ENCODE data around the gene GEMIN4. TPM values are rescaled to one million over a fixed set of nuclear protein-coding genes. Genes with fewer than 3 reads are reported as not detected.

Gene GEMIN4
- total RNA-seq, 1 donor from 2014 or later: 15.6 TPM

DNA sequence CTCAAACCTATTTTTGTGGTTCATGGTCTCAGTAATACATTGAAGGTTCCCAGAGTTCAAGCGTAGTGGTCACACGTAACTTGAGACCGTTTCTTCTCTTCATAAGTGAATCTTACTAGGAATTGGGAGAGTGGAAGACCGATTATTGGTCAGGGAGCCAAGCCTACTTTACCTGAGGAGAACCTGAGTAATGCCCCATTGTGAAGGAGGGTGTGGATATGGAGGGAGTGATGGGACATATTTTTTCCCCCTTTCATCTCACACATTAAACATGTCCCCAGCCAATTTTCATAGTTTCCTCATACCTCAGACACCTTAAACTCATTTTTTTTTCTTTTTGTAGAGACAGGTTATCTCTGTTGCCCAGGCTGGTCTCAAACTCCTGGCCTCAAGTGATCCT lies 8.9 kb downstream of the GEMIN4 start:
- H4K20me1 ChIP-seq (ENCODE audit: low read depth): peaks cover 41% of the 10 kb centered on the region
- peaks cover 4% of the 10 kb centered on the region for H3K9me3 Mint-ChIP-seq
- TF ChIP-seq EZH2 (IDR thresholded peaks at IDR 0.05) (no peak), EZH2phosphoT487 (IDR thresholded peaks at IDR 0.05) (no peak)
- TF ChIP-seq, protein P1, sequence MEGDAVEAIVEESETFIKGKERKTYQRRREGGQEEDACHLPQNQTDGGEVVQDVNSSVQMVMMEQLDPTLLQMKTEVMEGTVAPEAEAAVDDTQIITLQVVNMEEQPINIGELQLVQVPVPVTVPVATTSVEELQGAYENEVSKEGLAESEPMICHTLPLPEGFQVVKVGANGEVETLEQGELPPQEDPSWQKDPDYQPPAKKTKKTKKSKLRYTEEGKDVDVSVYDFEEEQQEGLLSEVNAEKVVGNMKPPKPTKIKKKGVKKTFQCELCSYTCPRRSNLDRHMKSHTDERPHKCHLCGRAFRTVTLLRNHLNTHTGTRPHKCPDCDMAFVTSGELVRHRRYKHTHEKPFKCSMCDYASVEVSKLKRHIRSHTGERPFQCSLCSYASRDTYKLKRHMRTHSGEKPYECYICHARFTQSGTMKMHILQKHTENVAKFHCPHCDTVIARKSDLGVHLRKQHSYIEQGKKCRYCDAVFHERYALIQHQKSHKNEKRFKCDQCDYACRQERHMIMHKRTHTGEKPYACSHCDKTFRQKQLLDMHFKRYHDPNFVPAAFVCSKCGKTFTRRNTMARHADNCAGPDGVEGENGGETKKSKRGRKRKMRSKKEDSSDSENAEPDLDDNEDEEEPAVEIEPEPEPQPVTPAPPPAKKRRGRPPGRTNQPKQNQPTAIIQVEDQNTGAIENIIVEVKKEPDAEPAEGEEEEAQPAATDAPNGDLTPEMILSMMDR (IDR thresholded peaks at IDR 0.05): no peak
- no peak overlapping the region for H3K4me2 ChIP-seq
- peaks cover 62% of the 10 kb centered on the region for H3K36me3 Mint-ChIP-seq
- no peak overlapping the region for H3K4me3 ChIP-seq
- no peaks in the 10 kb centered on the region for H3K27me3 ChIP-seq
- no peak for DNase-seq (ENCODE audit: low spot score)
- no peak overlapping the region for H3K9ac ChIP-seq
- no peaks in the 10 kb centered on the region for H3K4me1 Mint-ChIP-seq
- H3K27ac Mint-ChIP-seq: peak overlapping the region; percentile 74
- no peak overlapping the region for H3K4me3 Mint-ChIP-seq
- H3K9me3 ChIP-seq (ENCODE audit: low read depth): no peaks in the 10 kb centered on the region
- H3F3A ChIP-seq (ENCODE audit: low read depth): no peaks in the 10 kb centered on the region
- peaks cover 6% of the 10 kb centered on the region for H3K36me3 ChIP-seq
- no peaks in the 10 kb centered on the region for H3K4me1 ChIP-seq
- H3K27ac ChIP-seq: no peak overlapping the region
- H2AFZ ChIP-seq (replicated peaks): no peak overlapping the region
- peaks cover 47% of the 10 kb centered on the region for H3K79me2 ChIP-seq (ENCODE audit: low read depth)
- H3K27me3 Mint-ChIP-seq (ENCODE audit: insufficient read depth, low read depth): peaks cover 5% of the 10 kb centered on the region

DNA sequence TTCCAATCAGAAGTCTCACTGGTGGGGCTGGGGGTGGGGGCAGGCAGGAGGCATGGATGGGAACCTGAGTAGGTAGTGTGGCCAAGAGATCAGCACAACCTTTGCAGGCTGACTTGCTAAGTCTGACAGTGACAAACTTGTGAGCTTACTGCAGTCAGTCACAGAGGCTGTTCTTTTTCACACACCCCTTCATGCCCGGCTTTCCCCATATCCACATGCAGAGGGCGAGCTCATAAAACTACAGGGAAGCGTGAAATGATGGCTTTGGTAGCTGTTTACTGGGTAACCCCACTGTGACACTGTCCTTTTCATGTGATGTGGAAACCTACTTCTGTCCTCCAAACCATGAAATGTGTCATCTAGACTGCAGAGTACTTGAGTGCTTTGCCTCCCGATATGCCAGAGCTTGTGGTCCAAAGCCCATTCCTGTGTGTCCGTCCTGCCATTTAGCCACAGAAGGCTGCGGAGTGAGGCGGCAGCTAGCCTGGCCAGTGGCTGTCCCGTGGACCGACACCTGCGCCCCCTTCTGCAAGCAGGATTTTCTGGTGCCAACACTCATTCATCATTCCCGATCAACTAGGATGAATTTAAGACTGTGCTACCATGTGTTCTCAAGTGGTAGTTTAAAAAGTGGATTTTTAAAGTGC lies 9.8 kb downstream of the GEMIN4 start:
- Histone ChIP-seq H3K79me2 (ENCODE audit: low read depth) (peaks cover 45% of the 10 kb centered on the region), H3F3A (ENCODE audit: low read depth) (no peaks in the 10 kb centered on the region), H3K9me3 (ENCODE audit: low read depth) (no peaks in the 10 kb centered on the region), H3K4me3 (no peak overlapping the region), H3K4me1 (no peaks in the 10 kb centered on the region), H2AFZ (replicated peaks) (no peak overlapping the region), H3K9ac (no peak overlapping the region), H3K27me3 (no peaks in the 10 kb centered on the region), H3K27ac (peak overlapping the region; percentile 20), H3K4me2 (no peak overlapping the region), H3K36me3 (peaks cover 6% of the 10 kb centered on the region), H4K20me1 (ENCODE audit: low read depth) (peaks cover 46% of the 10 kb centered on the region)
- DNase-seq (ENCODE audit: low spot score): no peak
- Mint-ChIP-seq H3K4me3 (no peak overlapping the region), H3K4me1 (no peaks in the 10 kb centered on the region), H3K9me3 (no peaks in the 10 kb centered on the region), H3K27me3 (ENCODE audit: insufficient read depth, low read depth) (peaks cover 2% of the 10 kb centered on the region), H3K27ac (no peak overlapping the region), H3K36me3 (peaks cover 60% of the 10 kb centered on the region)
- TF ChIP-seq, protein P1 (IDR thresholded peaks at IDR 0.05): no peak
- TF ChIP-seq EZH2phosphoT487 (IDR thresholded peaks at IDR 0.05) (no peak), EZH2 (IDR thresholded peaks at IDR 0.05) (no peak)

DNA sequence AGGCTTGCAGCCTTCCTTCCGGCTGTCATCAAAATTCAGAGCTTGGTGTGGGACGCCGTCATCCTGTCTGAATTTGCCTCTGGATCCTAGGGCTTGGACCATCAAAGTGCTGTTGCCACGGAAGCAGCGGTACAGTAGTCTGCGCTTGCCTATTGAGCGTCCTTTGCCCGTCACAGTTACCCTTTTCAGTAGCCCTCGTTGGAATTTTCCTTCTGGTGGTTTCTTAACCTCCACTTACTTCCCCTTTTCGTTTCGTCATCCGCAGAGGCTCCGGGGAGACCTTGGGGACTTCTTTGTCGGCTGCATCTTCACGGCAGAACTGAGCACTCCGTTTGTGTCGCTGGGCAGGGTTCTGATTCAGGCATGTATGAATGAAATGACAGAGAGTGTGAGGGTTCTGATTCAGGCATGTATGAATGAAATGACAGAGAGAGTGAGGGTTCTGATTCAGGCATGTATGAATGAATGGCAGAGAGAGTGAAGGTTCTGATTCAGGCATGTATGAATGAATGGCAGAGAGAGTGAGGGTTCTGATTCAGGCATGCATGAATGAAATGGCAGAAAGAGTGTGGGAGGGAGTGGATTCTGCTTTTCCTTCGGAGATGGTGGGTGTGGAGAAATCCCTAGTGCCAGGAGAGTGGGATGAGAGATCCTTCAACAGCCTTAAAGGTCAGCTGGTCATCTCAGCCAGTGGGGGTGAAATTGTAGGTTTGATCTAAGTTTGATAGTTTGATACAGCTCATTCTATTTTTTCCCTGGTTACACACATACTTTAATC lies 11.6 kb downstream of the GEMIN4 start:
- TF ChIP-seq EZH2 (IDR thresholded peaks at IDR 0.05) (no peak), EZH2phosphoT487 (IDR thresholded peaks at IDR 0.05) (no peak)
- TF ChIP-seq, protein P1 (IDR thresholded peaks at IDR 0.05): no peak
- Mint-ChIP-seq H3K4me1 (no peaks in the 10 kb centered on the region), H3K27ac (no peak overlapping the region), H3K4me3 (no peak overlapping the region), H3K27me3 (ENCODE audit: insufficient read depth, low read depth) (peaks cover 2% of the 10 kb centered on the region), H3K36me3 (peaks cover 54% of the 10 kb centered on the region), H3K9me3 (no peaks in the 10 kb centered on the region)
- no peaks in the 10 kb centered on the region for H3K9me3 ChIP-seq (ENCODE audit: low read depth)
- no peak overlapping the region for H3K27ac ChIP-seq
- DNase-seq (ENCODE audit: low spot score): no peak
- no peak overlapping the region for H3K9ac ChIP-seq
- H3K4me2 ChIP-seq: no peak overlapping the region
- no peaks in the 10 kb centered on the region for H3F3A ChIP-seq (ENCODE audit: low read depth)
- H2AFZ ChIP-seq (replicated peaks): no peak overlapping the region
- H3K4me1 ChIP-seq: no peaks in the 10 kb centered on the region
- no peaks in the 10 kb centered on the region for H3K27me3 ChIP-seq
- H4K20me1 ChIP-seq (ENCODE audit: low read depth): peaks cover 48% of the 10 kb centered on the region
- no peak overlapping the region for H3K4me3 ChIP-seq
- H3K36me3 ChIP-seq: peaks cover 6% of the 10 kb centered on the region
- peaks cover 51% of the 10 kb centered on the region for H3K79me2 ChIP-seq (ENCODE audit: low read depth)

Measured in neural progenitor cell (in vitro differentiated cells).